Measurements from ENCODE around the gene JPH3. TPM values are rescaled to one million over a fixed set of nuclear protein-coding genes. Genes with fewer than 3 reads are reported as not detected.

The JPH3 gene
- total and polyA plus RNA-seq, 10 of the 15 experiments (the other 5 are each of a cell fraction or from before 2014, with no cell fraction given) = 0.05 TPM; not detected in 9

- Histone ChIP-seq H3K79me2 (ENCODE audit: control insufficient read depth, insufficient read depth, low read length) (no peaks in the 10 kb centered on the region), H3K4me2 (ENCODE audit: control insufficient read depth, insufficient read depth) (no peak overlapping the region), H3K4me1 (ENCODE audit: control insufficient read depth, insufficient read depth, low read length) (no peaks in the 10 kb centered on the region), H3K9ac (ENCODE audit: control insufficient read depth, insufficient read depth, low read length) (no peak overlapping the region), H3K27me3 (replicated peaks in 1 of 2; ENCODE audit: control insufficient read depth in 2 of 2, insufficient read depth in 2 of 2, low read length in 1 of 2) (no peaks in the 10 kb centered on the region), H4K20me1 (ENCODE audit: control insufficient read depth, insufficient read depth) (no peaks in the 10 kb centered on the region), H3K4me3 (no peak overlapping the region), H3K36me3 (ENCODE audit: control insufficient read depth in 2 of 2, insufficient read depth in 2 of 2, low read length in 1 of 2) (no peaks in the 10 kb centered on the region), H3K9me3 (replicated peaks; ENCODE audit: control insufficient read depth, insufficient read depth, low read length) (no peaks in the 10 kb centered on the region), H3K27ac (ENCODE audit: control insufficient read depth, insufficient read depth) (no peak overlapping the region), H2AFZ (ENCODE audit: control insufficient read depth, low read depth, low read length) (no peak overlapping the region)
- WGBS (ENCODE audit: insufficient coverage, insufficient replicate concordance, low lambda C conversion rate, missing lambda C conversion rate) = 40% methylated on average over 24 of the region's 24 CpGs
- ChIA-PET SMC1A (ENCODE audit: uncharacterized antibody, unreplicated experiment) (no interaction called here), POLR2A (no interaction called here), RAD21 (ENCODE audit: unreplicated experiment) (no interaction called here), CTCF (interaction anchor here (0.6 to 1.2 kb wide), 3 partner anchors 24 to 177 kb away, joined by 3 read pairs; no protein-coding TSS in a partner anchor)
- no TSS peak for BruUV-seq (replicated peaks)
- no peak for FAIRE-seq
- 0 out of 3 replicates have a peak, but pooled peaks have one; percentile 27 for ATAC-seq
- no peak for DNase-seq (ENCODE audit: low read depth, low spot score)
- intact Hi-C loops (cut with micrococcal nuclease; ENCODE audit: unreplicated experiment) (no loop called here), in situ Hi-C loops (cut with MboI) (no loop called here)
- TF ChIP-seq MEF2B (IDR thresholded peaks at IDR 0.05; ENCODE audit: partially characterized antibody, poor library complexity, severe bottlenecking) = no peak
- peak in 2 of 3 experiments; percentile 19 to 21; a peak in 2 of 6 replicates for TF ChIP-seq CTCF (IDR thresholded peaks at IDR 0.05 in 2 of 3, conservative IDR thresholded peaks at IDR 0.05 in 1 of 3; ENCODE audit: control insufficient read depth in 2 of 3, extremely low read depth in 1 of 3, insufficient read depth in 1 of 3, low read depth in 3 of 3, low read length in 3 of 3)
Measured at GRCh38 chr16:87570938-87571867, 31.1 kb upstream of the JPH3 start.

- no TSS peak for BruUV-seq (replicated peaks)
- Histone ChIP-seq H2AFZ (ENCODE audit: control insufficient read depth, low read depth, low read length) (no peak overlapping the region), H3K9ac (ENCODE audit: control insufficient read depth, insufficient read depth, low read length) (no peak overlapping the region), H3K4me3 (no peak overlapping the region), H3K4me2 (ENCODE audit: control insufficient read depth, insufficient read depth) (no peak overlapping the region), H3K27me3 (replicated peaks in 1 of 2; ENCODE audit: control insufficient read depth in 2 of 2, insufficient read depth in 2 of 2, low read length in 1 of 2) (peaks cover 0 to 1% of the 10 kb centered on the region in 2 experiments; a peak in 1 of 4 replicates), H3K4me1 (ENCODE audit: control insufficient read depth, insufficient read depth, low read length) (no peaks in the 10 kb centered on the region), H3K9me3 (replicated peaks; ENCODE audit: control insufficient read depth, insufficient read depth, low read length) (no peaks in the 10 kb centered on the region), H4K20me1 (ENCODE audit: control insufficient read depth, insufficient read depth) (no peaks in the 10 kb centered on the region), H3K36me3 (ENCODE audit: control insufficient read depth in 2 of 2, insufficient read depth in 2 of 2, low read length in 1 of 2) (no peaks in the 10 kb centered on the region), H3K79me2 (ENCODE audit: control insufficient read depth, insufficient read depth, low read length) (no peaks in the 10 kb centered on the region), H3K27ac (ENCODE audit: control insufficient read depth, insufficient read depth) (no peak overlapping the region)
- FAIRE-seq (no peak), ATAC-seq (no peak), DNase-seq (ENCODE audit: low read depth, low spot score) (no peak)
- intact Hi-C loops (cut with micrococcal nuclease; ENCODE audit: unreplicated experiment) (no loop called here), in situ Hi-C loops (cut with MboI) (no loop called here)
- ChIA-PET RAD21 (ENCODE audit: unreplicated experiment) (no interaction called here), CTCF (interaction anchor here (1.2 kb wide), 1 partner anchor 47 kb away, joined by 3 read pairs; no protein-coding TSS in a partner anchor), POLR2A (no interaction called here), SMC1A (ENCODE audit: uncharacterized antibody, unreplicated experiment) (no interaction called here)
- 33% methylated on average over 11 of the region's 11 CpGs for WGBS (ENCODE audit: insufficient coverage, insufficient replicate concordance, low lambda C conversion rate, missing lambda C conversion rate)
- no peak for TF ChIP-seq SREBF1 (IDR thresholded peaks at IDR 0.05; ENCODE audit: low read length)
- no peak for TF ChIP-seq TAF1 (IDR thresholded peaks at IDR 0.05; ENCODE audit: borderline replicate concordance, low read depth, low read length)
- TF ChIP-seq RFX5 (IDR thresholded peaks at IDR 0.05; ENCODE audit: low read depth, low read length) = no peak
- TF ChIP-seq BRCA1 (IDR thresholded peaks at IDR 0.05; ENCODE audit: low read depth, low read length) = no peak
- no peak for TF ChIP-seq MEF2B (IDR thresholded peaks at IDR 0.05; ENCODE audit: partially characterized antibody, poor library complexity, severe bottlenecking)
- no peak for TF ChIP-seq PBX3 (IDR thresholded peaks at IDR 0.05; ENCODE audit: insufficient replicate concordance, low read depth, low read length)
- TF ChIP-seq GATAD2B (conservative IDR thresholded peaks at IDR 0.05; ENCODE audit: low read depth) = no peak
- TF ChIP-seq SMARCA5 (IDR thresholded peaks at IDR 0.05) = no peak
- no peak for TF ChIP-seq DPF2 (IDR thresholded peaks at IDR 0.05)
Measured at GRCh38 chr16:87571868-87572244, 30.5 kb upstream of the JPH3 start.

Measured in GM12878 (cell line).